GM12878 (cell line): ENCODE data around the gene PLVAP. TPM values are rescaled to one million over a fixed set of nuclear protein-coding genes. Genes with fewer than 3 reads are reported as not detected.

Source experiments
- CHD2 ChIP-seq: IDR thresholded peaks from 2 replicates; pipeline ENCODE4 v1.6.1; 2011; ENCODE audit warnings: low read depth, low read length, improper control_type of control experiment, borderline replicate concordance
- DPF2 ChIP-seq: fragments of 450-650 bp; IDR thresholded peaks from 2 replicates; pipeline ENCODE4 v1.6.1; 2017; ENCODE audit warnings: mild to moderate bottlenecking
- EED ChIP-seq: sonication (generic); IDR thresholded peaks from 2 replicates; pipeline ENCODE4 v1.6.1; 2016; ENCODE audit warnings: antibody characterized with exemption, low read depth
- HDAC6 ChIP-seq: fragments of 200-600 bp; sonication (generic); IDR thresholded peaks from one replicate; pipeline ENCODE4 v1.8.0; 2017; ENCODE audit warnings: antibody characterized with exemption; ENCODE audit not compliant: unreplicated experiment
- MTA3 ChIP-seq: IDR thresholded peaks from 2 replicates; pipeline ENCODE4 v1.6.1; 2012; ENCODE audit warnings: low read length, inconsistent platforms, borderline replicate concordance
- MYB ChIP-seq: fragments of 150-350 bp; IDR thresholded peaks from 2 replicates; pipeline ENCODE4 v1.6.1; 2014; ENCODE audit warnings: mild to moderate bottlenecking, low read depth, low read length, borderline replicate concordance
- NFYA ChIP-seq: IDR thresholded peaks from 2 replicates; pipeline ENCODE4 v1.6.1; 2011; ENCODE audit warnings: low read depth, mild to moderate bottlenecking, low read length, improper control_type of control experiment, borderline replicate concordance
- NFYB ChIP-seq: IDR thresholded peaks from 2 replicates; pipeline ENCODE4 v1.6.1; 2011; ENCODE audit warnings: low read depth, mild to moderate bottlenecking, low read length, improper control_type of control experiment, moderate library complexity; ENCODE audit not compliant: insufficient read depth
- NR2F1 ChIP-seq: fragments of 450-650 bp; conservative IDR thresholded peaks from 2 replicates; pipeline ENCODE4 v1.6.1; 2017; ENCODE audit warnings: mild to moderate bottlenecking
- NRF1 ChIP-seq: conservative IDR thresholded peaks from 2 replicates; pipeline ENCODE4 v1.6.1; 2011; ENCODE audit warnings: mild to moderate bottlenecking, low read depth, low read length, improper control_type of control experiment
- POLR2AphosphoS2 ChIP-seq: IDR thresholded peaks from 2 replicates; pipeline ENCODE4 v1.6.1; 2011; ENCODE audit warnings: low read depth, mild to moderate bottlenecking, low read length, improper control_type of control experiment, moderate library complexity
- RUNX3 ChIP-seq: IDR thresholded peaks from 2 replicates; pipeline ENCODE4 v1.6.1; 2012; ENCODE audit warnings: low read length, inconsistent platforms
- polyA plus RNA-seq, 11 experiments: library from polyadenylated mRNA; depleted of rRNA in 4 of 11; unstranded in 6 of 11; stranded (reverse) in 5 of 11; fragments of >200 nt; fragmentation: Nextera tagmentation in 4 of 11; fragmentation: Illumina TruSeq in 1 of 11; extraction: Ambion mirVana in 4 of 11; extraction: Trizol in 1 of 11; gene quantifications; 1 replicate in 1 of 11; 2 replicates in 10 of 11; pipeline versions ENCODE4 v1.2.1 to v1.2.3, GENCODE V29; 2011 to 2016; ENCODE audit warnings: inconsistent platforms in 2 of 11, missing spikeins in 2 of 11, low read depth in 1 of 11
- total RNA-seq, 4 experiments: library from RNA; depleted of rRNA in 3 of 4; stranded (reverse); fragments of >200 nt in 3 of 4; fragmentation: Illumina TruSeq in 1 of 4; extraction: Trizol in 1 of 4; gene quantifications; 2 replicates each; pipeline versions ENCODE4 v1.2.1 to v1.2.3, GENCODE V29; 2013 to 2021
- TF ChIP-seq, protein P1 (sequence below): fragments of 450-650 bp; formaldehyde crosslinking; IDR thresholded peaks from 2 replicates; pipeline ENCODE4 v1.4.0; 2022; ENCODE audit warnings: mild to moderate bottlenecking, moderate library complexity
- TF ChIP-seq, protein P2 (sequence below): fragments of 450-650 bp; IDR thresholded peaks from 2 replicates; pipeline ENCODE4 v1.6.1; 2017; ENCODE audit warnings: mild to moderate bottlenecking, low read depth, inconsistent platforms; ENCODE audit not compliant: poor library complexity, severe bottlenecking

Gene PLVAP
- total and polyA plus RNA-seq, 10 of the 15 experiments (the other 5 are each of a cell fraction or from before 2014, with no cell fraction given): 0.03 to 0.54 (median 0.06) TPM; not detected in 4

DNA sequence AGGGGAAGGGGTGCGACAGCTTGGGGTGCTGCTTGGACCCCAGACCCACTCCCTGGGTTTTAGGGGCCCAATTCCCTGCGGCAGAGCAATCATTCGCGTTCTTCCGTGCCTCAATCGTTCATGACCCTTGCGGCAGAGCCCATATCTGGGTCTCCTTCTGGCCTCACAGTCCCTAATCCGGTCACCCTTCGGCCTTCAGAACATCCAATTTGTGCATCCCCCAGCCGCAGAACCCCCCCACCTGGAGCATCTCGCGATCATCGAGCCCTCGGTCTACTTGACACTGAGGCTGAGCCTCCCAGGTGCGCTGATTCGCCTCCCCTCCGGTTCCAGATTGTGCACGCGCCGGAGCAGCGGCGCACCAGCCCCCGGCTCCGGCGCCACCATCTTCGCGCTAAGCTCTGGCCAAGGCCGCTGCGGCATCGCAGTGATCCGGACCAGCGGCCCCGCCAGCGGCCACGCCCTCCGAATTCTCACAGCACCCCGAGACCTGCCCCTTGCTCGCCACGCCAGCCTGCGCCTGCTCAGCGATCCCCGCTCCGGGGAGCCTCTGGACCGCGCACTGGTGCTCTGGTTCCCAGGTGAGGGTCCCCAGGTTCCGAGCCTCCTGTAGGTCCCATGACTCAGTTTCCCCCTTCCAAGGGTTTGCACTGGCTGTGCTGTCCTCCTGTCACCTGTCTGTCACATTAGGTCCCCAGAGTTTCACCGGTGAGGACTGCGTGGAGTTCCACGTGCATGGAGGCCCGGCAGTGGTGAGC, 39.3 kb downstream of the PLVAP start (continued):
- TF ChIP-seq, protein P1, sequence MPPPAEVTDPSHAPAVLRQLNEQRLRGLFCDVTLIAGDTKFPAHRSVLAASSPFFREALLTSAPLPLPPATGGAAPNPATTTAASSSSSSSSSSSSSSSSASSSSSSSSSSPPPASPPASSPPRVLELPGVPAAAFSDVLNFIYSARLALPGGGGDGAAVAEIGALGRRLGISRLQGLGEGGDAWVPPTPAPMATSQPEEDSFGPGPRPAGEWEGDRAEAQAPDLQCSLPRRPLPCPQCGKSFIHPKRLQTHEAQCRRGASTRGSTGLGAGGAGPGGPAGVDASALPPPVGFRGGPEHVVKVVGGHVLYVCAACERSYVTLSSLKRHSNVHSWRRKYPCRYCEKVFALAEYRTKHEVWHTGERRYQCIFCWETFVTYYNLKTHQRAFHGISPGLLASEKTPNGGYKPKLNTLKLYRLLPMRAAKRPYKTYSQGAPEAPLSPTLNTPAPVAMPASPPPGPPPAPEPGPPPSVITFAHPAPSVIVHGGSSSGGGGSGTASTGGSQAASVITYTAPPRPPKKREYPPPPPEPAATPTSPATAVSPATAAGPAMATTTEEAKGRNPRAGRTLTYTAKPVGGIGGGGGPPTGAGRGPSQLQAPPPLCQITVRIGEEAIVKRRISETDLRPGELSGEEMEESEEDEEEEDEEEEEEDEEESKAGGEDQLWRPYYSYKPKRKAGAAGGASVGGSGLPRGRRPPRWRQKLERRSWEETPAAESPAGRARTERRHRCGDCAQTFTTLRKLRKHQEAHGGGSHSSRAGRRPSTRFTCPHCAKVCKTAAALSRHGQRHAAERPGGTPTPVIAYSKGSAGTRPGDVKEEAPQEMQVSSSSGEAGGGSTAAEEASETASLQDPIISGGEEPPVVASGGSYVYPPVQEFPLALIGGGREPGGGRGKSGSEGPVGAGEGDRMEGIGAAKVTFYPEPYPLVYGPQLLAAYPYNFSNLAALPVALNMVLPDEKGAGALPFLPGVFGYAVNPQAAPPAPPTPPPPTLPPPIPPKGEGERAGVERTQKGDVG (CRISPR knock-in tag): 0 out of 2 replicates have a peak, but pooled peaks have one; percentile 53
- TF ChIP-seq RUNX3 (no peak), DPF2 (no peak), NR2F1 (0 out of 2 replicates have a peak, but pooled peaks have one; percentile 1), MTA3 (no peak), EED (no peak), NFYB (0 out of 2 replicates have a peak, but pooled peaks have one; percentile 2), NRF1 (no peak), NFYA (no peak), HDAC6 (no peak), MYB (no peak), POLR2AphosphoS2 (no peak), CHD2 (0 out of 2 replicates have a peak, but pooled peaks have one; percentile 10)
- TF ChIP-seq, protein P2, sequence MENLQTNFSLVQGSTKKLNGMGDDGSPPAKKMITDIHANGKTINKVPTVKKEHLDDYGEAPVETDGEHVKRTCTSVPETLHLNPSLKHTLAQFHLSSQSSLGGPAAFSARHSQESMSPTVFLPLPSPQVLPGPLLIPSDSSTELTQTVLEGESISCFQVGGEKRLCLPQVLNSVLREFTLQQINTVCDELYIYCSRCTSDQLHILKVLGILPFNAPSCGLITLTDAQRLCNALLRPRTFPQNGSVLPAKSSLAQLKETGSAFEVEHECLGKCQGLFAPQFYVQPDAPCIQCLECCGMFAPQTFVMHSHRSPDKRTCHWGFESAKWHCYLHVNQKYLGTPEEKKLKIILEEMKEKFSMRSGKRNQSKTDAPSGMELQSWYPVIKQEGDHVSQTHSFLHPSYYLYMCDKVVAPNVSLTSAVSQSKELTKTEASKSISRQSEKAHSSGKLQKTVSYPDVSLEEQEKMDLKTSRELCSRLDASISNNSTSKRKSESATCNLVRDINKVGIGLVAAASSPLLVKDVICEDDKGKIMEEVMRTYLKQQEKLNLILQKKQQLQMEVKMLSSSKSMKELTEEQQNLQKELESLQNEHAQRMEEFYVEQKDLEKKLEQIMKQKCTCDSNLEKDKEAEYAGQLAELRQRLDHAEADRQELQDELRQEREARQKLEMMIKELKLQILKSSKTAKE: no peak
- TF ChIP-seq, all 136 proteins: peak for 6
